PFSK-1 (cell line): ENCODE data around the gene RABGAP1L.

Source experiments
- FOXP2 ChIP-seq: optimal IDR thresholded peaks from 2 replicates; pipeline ENCODE3; 2011; ENCODE audit warnings: borderline replicate concordance, control low read depth, inconsistent platforms; ENCODE audit not compliant: insufficient read depth; ENCODE audit errors: extremely low read length, extremely low read depth
- POLR2AphosphoS5 ChIP-seq: IDR thresholded peaks from 2 replicates; pipeline ENCODE4 v1.6.1; 2012; ENCODE audit warnings: low read depth, mild to moderate bottlenecking, control low read depth, low read length, moderate library complexity
- REST ChIP-seq, 2 experiments: IDR thresholded peaks; 2 replicates each; pipeline versions ENCODE4 v1.6.1 to v1.8.0; 2011 to 2012; ENCODE audit warnings: low read depth in 2 of 2, low read length in 2 of 2, control low read depth in 1 of 2, inconsistent platforms in 1 of 2, mild to moderate bottlenecking in 1 of 2, moderate library complexity in 1 of 2; ENCODE audit not compliant: insufficient read depth in 1 of 2
- SIN3A ChIP-seq: IDR thresholded peaks from 2 replicates; pipeline ENCODE4 v1.6.1; 2012; ENCODE audit warnings: mild to moderate bottlenecking, low read length, moderate library complexity, borderline replicate concordance; ENCODE audit not compliant: insufficient read depth
- TAF1 ChIP-seq: IDR thresholded peaks from 2 replicates; pipeline ENCODE4 v1.6.1; 2012; ENCODE audit warnings: low read length, control low read depth, borderline replicate concordance; ENCODE audit not compliant: insufficient read depth

Gene RABGAP1L

GRCh38 chr1:174584071-174584470 is 424.8 kb downstream of the RABGAP1L start:
- no peak for TF ChIP-seq SIN3A
- TF ChIP-seq REST (IDR thresholded peaks at IDR 0.05; ENCODE audit: insufficient read depth in 1 of 2, low read depth in 2 of 2, low read length in 2 of 2): no peak
- no peak for TF ChIP-seq TAF1
- no peak for TF ChIP-seq FOXP2
- no peak for TF ChIP-seq POLR2AphosphoS5

- TF ChIP-seq POLR2AphosphoS5 (no peak), REST (IDR thresholded peaks at IDR 0.05; ENCODE audit: insufficient read depth in 1 of 2, low read depth in 2 of 2, low read length in 2 of 2) (no peak), SIN3A (no peak), TAF1 (no peak), FOXP2 (no peak)
Measured at GRCh38 chr1:174605198-174605597, 445.9 kb downstream of the RABGAP1L start.

- TF ChIP-seq REST (IDR thresholded peaks at IDR 0.05; ENCODE audit: insufficient read depth in 1 of 2, low read depth in 2 of 2, low read length in 2 of 2): no peak
Measured at GRCh38 chr1:174606471-174606870, 447.2 kb downstream of the RABGAP1L start.

- TF ChIP-seq FOXP2: no peak
Measured at GRCh38 chr1:174623324-174624035, 464.2 kb downstream of the RABGAP1L start.

GRCh38 chr1:174626031-174627025 is 467.0 kb downstream of the RABGAP1L start:
- TF ChIP-seq FOXP2 (no peak), REST (IDR thresholded peaks at IDR 0.05; ENCODE audit: insufficient read depth in 1 of 2, low read depth in 2 of 2, low read length in 2 of 2) (no peak), TAF1 (no peak)
